Panc1 (cell line): Measurements from ENCODE around the gene GLRX5. TPM values are rescaled to one million over a fixed set of nuclear protein-coding genes. Genes with fewer than 3 reads are reported as not detected.

ENCODE experiments used
- ATAC-seq: fragments of 200-7000 bp; cut with Tn5 transposase; 2 replicates; pipeline ENCODE4 v1.9.1; 2020; ENCODE audit warnings: mild to moderate bottlenecking, moderate library complexity
- BruUV-seq: library from RNA; stranded (reverse); fragments of 400-500 nt; replicated peaks from 2 replicates; lab custom pipeline; 2021; lab: Mats Ljungman, UMichigan
- CTCF ChIA-PET: fragments of 300-600 bp; sonication (Branson Sonifier 250); formaldehyde crosslinking; loops from one replicate; lab custom pipeline; 2022; ENCODE audit warnings: antibody characterized with exemption; lab: Charles Lee
- POLR2A ChIA-PET: fragments of 300-600 bp; sonication (Branson Sonifier 250); formaldehyde crosslinking; loops from one replicate; lab custom pipeline; 2022; ENCODE audit warnings: antibody characterized with exemption; lab: Charles Lee
- DNase-seq: peaks from one replicate; pipeline ENCODE4 v3.0.0-alpha.2; 2010; ENCODE audit warnings: low read depth, low spot score
- H3K27ac ChIP-seq: 2 replicates; pipeline ENCODE4 v1.5.1; 2011; ENCODE audit warnings: mild to moderate bottlenecking, low read length, inconsistent platforms
- H3K27me3 ChIP-seq: fragments of 200-500 bp; sonication (Bioruptor generic); 2 replicates; pipeline ENCODE4 v1.6.0; 2014; ENCODE audit warnings: low read length, inconsistent platforms; ENCODE audit not compliant: control insufficient read depth, insufficient read depth
- H3K36me3 ChIP-seq: fragments of 200-500 bp; sonication (Bioruptor generic); 2 replicates; pipeline ENCODE4 v1.5.1; 2014; ENCODE audit warnings: inconsistent platforms, mild to moderate bottlenecking, low read length, moderate library complexity; ENCODE audit not compliant: control insufficient read depth, insufficient read depth
- H3K4me1 ChIP-seq: 2 replicates; pipeline ENCODE4 v1.5.1; 2011; ENCODE audit warnings: inconsistent platforms, mild to moderate bottlenecking, low read length, moderate library complexity; ENCODE audit not compliant: control insufficient read depth, insufficient read depth
- H3K4me3 ChIP-seq, 2 experiments: 2 replicates each; pipeline ENCODE4 v1.5.1; 2011 to 2012; ENCODE audit warnings: low read depth in 2 of 2, low read length in 2 of 2, mild to moderate bottlenecking in 2 of 2, inconsistent platforms in 1 of 2, moderate library complexity in 1 of 2
- H3K9me3 ChIP-seq: fragments of 200-500 bp; sonication (Bioruptor generic); 2 replicates; pipeline ENCODE4 v1.5.1; 2014; ENCODE audit warnings: low read depth, mild to moderate bottlenecking, inconsistent platforms, low read length, moderate library complexity; ENCODE audit not compliant: control insufficient read depth, insufficient read depth
- CTCF ChIP-seq: fragments of 450-650 bp; IDR thresholded peaks from 2 replicates; pipeline ENCODE4 v1.5.1; 2017; ENCODE audit warnings: mild to moderate bottlenecking
- POLR2AphosphoS5 ChIP-seq: IDR thresholded peaks from 2 replicates; pipeline ENCODE4 v1.6.1; 2012; ENCODE audit warnings: mild to moderate bottlenecking, low read depth, low read length, moderate library complexity
- REST ChIP-seq, 2 experiments: IDR thresholded peaks; 2 replicates each; pipeline ENCODE4 v1.6.1; 2011 to 2012; ENCODE audit warnings: low read depth in 2 of 2, control low read depth in 1 of 2, low read length in 1 of 2, mild to moderate bottlenecking in 1 of 2, moderate library complexity in 1 of 2; ENCODE audit not compliant: insufficient read depth in 1 of 2
- SIN3A ChIP-seq: IDR thresholded peaks from 2 replicates; pipeline ENCODE4 v1.6.1; 2012; ENCODE audit warnings: low read depth, mild to moderate bottlenecking, low read length, moderate library complexity, borderline replicate concordance; ENCODE audit not compliant: insufficient read depth
- TCF7L2 ChIP-seq: IDR thresholded peaks from 2 replicates; pipeline ENCODE4 v1.6.1; 2011; ENCODE audit warnings: mild to moderate bottlenecking, low read depth, low read length, inconsistent platforms
- in situ Hi-C: cut with HindIII; loops from 2 replicates; pipeline ENCODE4 v1.10.0; 2016; ENCODE audit warnings: low sequenced_read_pairs, low pct_unique_long_range_greater_than_20kb
- intact Hi-C: fragments of 100-400 bp; cut with micrococcal nuclease; formaldehyde crosslinking; loops from one replicate; pipeline ENCODE4 v1.10.0; 2022; ENCODE audit not compliant: unreplicated experiment
- total RNA-seq: library from RNA; stranded (reverse); gene quantifications from one replicate; pipeline ENCODE4 v1.2.1, GENCODE V29; 2021; ENCODE audit not compliant: unreplicated experiment

Gene GLRX5
- total RNA-seq, 1 experiment from 2014 or later = 38.6 TPM

- no peak overlapping the region for H3K27ac ChIP-seq
- no peak for TF ChIP-seq REST (IDR thresholded peaks at IDR 0.05; ENCODE audit: insufficient read depth in 1 of 2, low read depth in 2 of 2, low read length in 1 of 2)
- no peak for TF ChIP-seq POLR2AphosphoS5
- no peak for TF ChIP-seq SIN3A
- CTCF ChIA-PET = no interaction called here
- H3K4me3 ChIP-seq = no peak overlapping the region
- POLR2A ChIA-PET = no interaction called here
- H3K36me3 ChIP-seq = no peaks in the 10 kb centered on the region
- in situ Hi-C loops (no loop called here), intact Hi-C loops (no loop called here)
- ATAC-seq (no peak), DNase-seq (no peak)
- peaks cover 8% of the 10 kb centered on the region for H3K4me1 ChIP-seq
- H3K9me3 ChIP-seq = no peaks in the 10 kb centered on the region
- BruUV-seq = no TSS peak
- H3K27me3 ChIP-seq = no peaks in the 10 kb centered on the region
These were observed 23.2 kb upstream of the GLRX5 start for GRCh38 chr14:95511687-95512086.

GRCh38 chr14:95513291-95513690 is 21.6 kb upstream of the GLRX5 start:
- in situ Hi-C loops = no loop called here
- intact Hi-C loops = no loop called here
- CTCF ChIA-PET = no interaction called here

More at GRCh38 chr14:95513291-95513690, 21.6 kb upstream of the GLRX5 start:
- ATAC-seq = no peak
- DNase-seq = no peak
- no peak for TF ChIP-seq SIN3A
- TF ChIP-seq REST (IDR thresholded peaks at IDR 0.05; ENCODE audit: insufficient read depth in 1 of 2, low read depth in 2 of 2, low read length in 1 of 2) = no peak
- TF ChIP-seq CTCF = no peak
- no peak for TF ChIP-seq POLR2AphosphoS5
- TF ChIP-seq TCF7L2 = no peak
- no peaks in the 10 kb centered on the region for H3K27me3 ChIP-seq
- H3K4me1 ChIP-seq = peaks cover 12% of the 10 kb centered on the region
- no peaks in the 10 kb centered on the region for H3K36me3 ChIP-seq
- H3K27ac ChIP-seq = no peak overlapping the region
- H3K4me3 ChIP-seq = no peak overlapping the region
- POLR2A ChIA-PET = interaction anchor here (0.7 kb wide), 1 partner anchor 274 kb away, joined by 3 read pairs; no protein-coding TSS in a partner anchor
- H3K9me3 ChIP-seq = no peaks in the 10 kb centered on the region
- no TSS peak for BruUV-seq
